ENCODE data around the gene SIDT1.
A peak's percentile ranks its signal among the peaks of the same experiment; 100 is the strongest.
"Not testable (repeated sequence)": the region's sequence is repeated elsewhere in the genome, so short reads cannot be mapped to it uniquely, and the experiment has no call there.

Gene SIDT1

GRCh38 chr3:113634782-113635474 lies 102.6 kb downstream of the SIDT1 start:
- no peak for DNase-seq (ENCODE audit: low spot score)

GRCh38 chr3:113636034-113636433 lies 103.7 kb downstream of the SIDT1 start:
- not testable (repeated sequence) for DNase-seq (ENCODE audit: low spot score)

GRCh38 chr3:113637756-113638155 lies 105.4 kb downstream of the SIDT1 start:
- DNase-seq (ENCODE audit: low spot score), result no peak

- DNase-seq (ENCODE audit: low spot score), result no peak
Observed at GRCh38 chr3:113638910-113639309, 106.6 kb downstream of the SIDT1 start.

- DNase-seq (ENCODE audit: low spot score), result no peak
Observed at GRCh38 chr3:113643583-113643982, 111.2 kb downstream of the SIDT1 start.

- DNase-seq (ENCODE audit: low spot score), result no peak
Observed at GRCh38 chr3:113648524-113648923, 116.2 kb downstream of the SIDT1 start.

GRCh38 chr3:113649174-113649845 lies 117.0 kb downstream of the SIDT1 start:
- no peak for DNase-seq (ENCODE audit: low spot score)

- DNase-seq (ENCODE audit: low spot score), result no peak
Observed at GRCh38 chr3:113654310-113654709, 122.0 kb downstream of the SIDT1 start.

GRCh38 chr3:113654851-113655250 lies 122.5 kb downstream of the SIDT1 start:
- no peak for DNase-seq (ENCODE audit: low spot score)

- no peak for DNase-seq (ENCODE audit: low spot score)
Observed at GRCh38 chr3:113658107-113658506, 125.8 kb downstream of the SIDT1 start.

- peak; percentile 27 for DNase-seq (ENCODE audit: low spot score)
Observed at GRCh38 chr3:113659101-113659541, 126.8 kb downstream of the SIDT1 start.

- DNase-seq (ENCODE audit: low spot score), result no peak
Observed at GRCh38 chr3:113659996-113660395, 127.6 kb downstream of the SIDT1 start.

- DNase-seq (ENCODE audit: low spot score), result no peak
Observed at GRCh38 chr3:113660458-113660857, 128.1 kb downstream of the SIDT1 start.

GRCh38 chr3:113660896-113661295 lies 128.5 kb downstream of the SIDT1 start:
- peak; percentile 31 for DNase-seq (ENCODE audit: low spot score)

GRCh38 chr3:113662824-113663223 lies 130.5 kb downstream of the SIDT1 start:
- DNase-seq (ENCODE audit: low spot score), result peak; percentile 16

GRCh38 chr3:113663324-113663750 lies 131.0 kb downstream of the SIDT1 start:
- no peak for DNase-seq (ENCODE audit: low spot score)

GRCh38 chr3:113663761-113664160 lies 131.4 kb downstream of the SIDT1 start:
- DNase-seq (ENCODE audit: low spot score), result no peak

- no peak for DNase-seq (ENCODE audit: low spot score)
Observed at GRCh38 chr3:113664523-113665094, 132.3 kb downstream of the SIDT1 start.

GRCh38 chr3:113668015-113668414 lies 135.7 kb downstream of the SIDT1 start:
- no peak for DNase-seq (ENCODE audit: low spot score)

- DNase-seq (ENCODE audit: low spot score), result no peak
Observed at GRCh38 chr3:113673593-113673992, 141.2 kb downstream of the SIDT1 start.

GRCh38 chr3:113676261-113676660 lies 143.9 kb downstream of the SIDT1 start:
- no peak for DNase-seq (ENCODE audit: low spot score)

GRCh38 chr3:113677737-113678136 lies 145.4 kb downstream of the SIDT1 start:
- no peak for DNase-seq (ENCODE audit: low spot score)

GRCh38 chr3:113678773-113679172 lies 146.4 kb downstream of the SIDT1 start:
- no peak for DNase-seq (ENCODE audit: low spot score)
